ENCODE results near the gene ZSWIM7.

The ZSWIM7 gene

DNA sequence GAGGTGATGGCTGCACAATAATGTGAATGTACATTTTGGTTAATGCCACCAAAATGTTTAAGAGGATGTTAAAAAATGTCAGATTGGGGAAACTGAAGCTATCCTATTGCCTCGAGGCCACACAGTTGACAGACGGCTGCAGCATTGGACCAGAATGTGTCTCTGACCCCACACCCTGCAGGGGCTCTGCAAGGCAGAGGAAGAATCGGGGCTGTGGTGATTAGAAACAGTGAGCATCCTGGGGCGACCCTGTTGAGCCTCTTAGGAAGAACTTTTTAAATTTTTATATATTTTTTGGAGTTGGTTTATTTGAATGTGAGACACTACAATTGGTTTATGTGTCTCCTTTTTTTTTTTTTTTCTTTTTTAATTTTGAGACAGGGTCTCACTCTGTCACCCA lies 69.6 kb downstream of the ZSWIM7 start:
- no peaks in the 10 kb centered on the region for H3K4me1 ChIP-seq (ENCODE audit: control insufficient read depth, low read length)
- no peak overlapping the region for H3K4me2 ChIP-seq (ENCODE audit: low read length)
- H3K4me3 ChIP-seq (ENCODE audit: low read length), result no peak overlapping the region
- H3F3A ChIP-seq (ENCODE audit: control insufficient read depth, insufficient read depth), result no peaks in the 10 kb centered on the region
- H3K79me2 ChIP-seq (ENCODE audit: control insufficient read depth, low read length), result no peaks in the 10 kb centered on the region
- H4K20me1 ChIP-seq (ENCODE audit: control insufficient read depth, insufficient read depth, low read depth, low read length), result no peaks in the 10 kb centered on the region
- no peaks in the 10 kb centered on the region for H3K36me3 ChIP-seq (ENCODE audit: control insufficient read depth, low read length)
- no peak for TF ChIP-seq CTCF (IDR thresholded peaks at IDR 0.05; ENCODE audit: low read depth, low read length, poor library complexity, severe bottlenecking)
- TF ChIP-seq EZH2phosphoT487 (IDR thresholded peaks at IDR 0.05; ENCODE audit: borderline replicate concordance, low read length), result no peak
- H3K9me2 ChIP-seq (replicated peaks; ENCODE audit: control insufficient read depth, low read length), result no peaks in the 10 kb centered on the region
- no peaks in the 10 kb centered on the region for H3K9me3 ChIP-seq (ENCODE audit: control insufficient read depth, insufficient read depth, low read length)
- H3K27me3 ChIP-seq (ENCODE audit: control insufficient read depth, low read length), result peaks cover 7% of the 10 kb centered on the region; the same call in 1 of the 2 replicates
- no peak overlapping the region for H3K27ac ChIP-seq (ENCODE audit: low read depth, low read length)

DNA sequence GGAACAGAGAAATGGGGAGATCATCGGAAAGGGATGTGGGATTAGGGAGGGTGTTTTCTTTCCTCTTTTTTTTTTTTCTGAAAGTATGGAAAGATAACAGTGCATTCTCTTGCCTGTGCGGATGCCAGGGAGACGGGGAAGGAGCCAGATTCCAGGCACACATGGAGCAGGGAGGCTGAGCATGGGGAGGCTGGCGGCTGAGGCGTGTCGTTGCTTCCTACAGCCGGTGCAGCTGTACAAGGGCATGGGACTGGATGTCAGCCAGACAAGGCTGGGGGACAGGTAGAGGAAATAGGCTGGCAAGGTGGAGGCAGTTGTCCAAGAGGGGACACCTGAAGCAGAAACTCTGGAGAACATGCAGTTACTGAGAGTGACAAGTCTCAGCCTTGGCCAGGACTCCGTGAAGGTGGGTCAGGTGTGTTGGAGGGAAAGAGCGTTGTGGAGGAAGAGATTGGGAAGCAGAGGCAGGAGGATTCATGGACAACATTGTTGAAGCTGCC lies 71.2 kb downstream of the ZSWIM7 start:
- H3K79me2 ChIP-seq (ENCODE audit: control insufficient read depth, low read length), result no peaks in the 10 kb centered on the region
- H3K9me2 ChIP-seq (replicated peaks; ENCODE audit: control insufficient read depth, low read length), result no peaks in the 10 kb centered on the region
- H3K4me3 ChIP-seq (ENCODE audit: low read length), result no peak overlapping the region
- no peaks in the 10 kb centered on the region for H3F3A ChIP-seq (ENCODE audit: control insufficient read depth, insufficient read depth)
- H3K9me3 ChIP-seq (ENCODE audit: control insufficient read depth, insufficient read depth, low read length), result no peaks in the 10 kb centered on the region
- TF ChIP-seq CTCF (IDR thresholded peaks at IDR 0.05; ENCODE audit: low read depth, low read length, poor library complexity, severe bottlenecking) (no peak), EZH2phosphoT487 (IDR thresholded peaks at IDR 0.05; ENCODE audit: borderline replicate concordance, low read length) (no peak)
- no peaks in the 10 kb centered on the region for H3K4me1 ChIP-seq (ENCODE audit: control insufficient read depth, low read length)
- H3K27me3 ChIP-seq (ENCODE audit: control insufficient read depth, low read length), result peaks cover 7% of the 10 kb centered on the region; the same call in 1 of the 2 replicates
- H3K4me2 ChIP-seq (ENCODE audit: low read length), result no peak overlapping the region
- no peaks in the 10 kb centered on the region for H3K36me3 ChIP-seq (ENCODE audit: control insufficient read depth, low read length)
- no peaks in the 10 kb centered on the region for H4K20me1 ChIP-seq (ENCODE audit: control insufficient read depth, insufficient read depth, low read depth, low read length)
- H3K27ac ChIP-seq (ENCODE audit: low read depth, low read length), result no peak overlapping the region

Data from DOHH2 (cell line).